ENCODE data around the gene TJP1.

The TJP1 gene

DNA sequence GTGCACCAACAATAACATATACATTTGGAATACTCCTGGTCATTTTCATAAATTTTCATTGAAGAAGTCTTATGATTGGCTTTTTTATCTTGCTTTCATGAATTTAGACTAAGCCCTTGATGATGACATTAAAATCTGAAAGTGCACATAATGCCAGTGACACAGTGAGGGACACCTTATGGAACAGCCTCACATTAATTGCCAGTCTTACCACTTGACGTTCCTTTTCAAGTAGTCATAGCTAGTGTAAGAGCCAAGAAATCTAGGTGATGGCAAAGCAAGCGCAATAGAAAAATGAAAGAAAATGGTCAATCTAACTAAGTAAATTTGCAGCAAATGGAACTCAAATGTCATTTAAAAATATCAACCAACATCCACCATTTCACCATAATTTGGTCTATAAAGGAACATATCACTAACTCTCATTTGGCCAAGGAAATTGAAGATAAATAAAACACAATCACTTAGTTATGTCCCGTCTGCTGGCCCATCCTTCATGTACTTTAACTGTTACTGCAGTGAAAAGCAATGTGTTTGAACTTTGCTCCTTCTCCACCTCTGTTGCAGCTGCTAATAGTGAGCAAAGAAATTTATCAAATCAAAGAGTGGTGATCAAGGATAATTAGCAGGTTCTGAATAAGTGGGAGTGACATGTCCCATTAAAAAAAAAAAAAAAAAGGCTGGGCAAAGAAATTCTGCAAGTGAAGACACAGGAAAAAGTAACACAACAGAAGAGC is 110.0 kb downstream of the TJP1 start:
- no peak for DNase-seq (ENCODE audit: low read depth)
- H3K4me3 ChIP-seq (ENCODE audit: control insufficient read depth, low read depth, low read length) = no peak overlapping the region
- TF ChIP-seq, protein P1, sequence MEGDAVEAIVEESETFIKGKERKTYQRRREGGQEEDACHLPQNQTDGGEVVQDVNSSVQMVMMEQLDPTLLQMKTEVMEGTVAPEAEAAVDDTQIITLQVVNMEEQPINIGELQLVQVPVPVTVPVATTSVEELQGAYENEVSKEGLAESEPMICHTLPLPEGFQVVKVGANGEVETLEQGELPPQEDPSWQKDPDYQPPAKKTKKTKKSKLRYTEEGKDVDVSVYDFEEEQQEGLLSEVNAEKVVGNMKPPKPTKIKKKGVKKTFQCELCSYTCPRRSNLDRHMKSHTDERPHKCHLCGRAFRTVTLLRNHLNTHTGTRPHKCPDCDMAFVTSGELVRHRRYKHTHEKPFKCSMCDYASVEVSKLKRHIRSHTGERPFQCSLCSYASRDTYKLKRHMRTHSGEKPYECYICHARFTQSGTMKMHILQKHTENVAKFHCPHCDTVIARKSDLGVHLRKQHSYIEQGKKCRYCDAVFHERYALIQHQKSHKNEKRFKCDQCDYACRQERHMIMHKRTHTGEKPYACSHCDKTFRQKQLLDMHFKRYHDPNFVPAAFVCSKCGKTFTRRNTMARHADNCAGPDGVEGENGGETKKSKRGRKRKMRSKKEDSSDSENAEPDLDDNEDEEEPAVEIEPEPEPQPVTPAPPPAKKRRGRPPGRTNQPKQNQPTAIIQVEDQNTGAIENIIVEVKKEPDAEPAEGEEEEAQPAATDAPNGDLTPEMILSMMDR (IDR thresholded peaks at IDR 0.05; ENCODE audit: control insufficient read depth, insufficient read depth, low read depth, low read length, missing control alignments) = no peak

DNA sequence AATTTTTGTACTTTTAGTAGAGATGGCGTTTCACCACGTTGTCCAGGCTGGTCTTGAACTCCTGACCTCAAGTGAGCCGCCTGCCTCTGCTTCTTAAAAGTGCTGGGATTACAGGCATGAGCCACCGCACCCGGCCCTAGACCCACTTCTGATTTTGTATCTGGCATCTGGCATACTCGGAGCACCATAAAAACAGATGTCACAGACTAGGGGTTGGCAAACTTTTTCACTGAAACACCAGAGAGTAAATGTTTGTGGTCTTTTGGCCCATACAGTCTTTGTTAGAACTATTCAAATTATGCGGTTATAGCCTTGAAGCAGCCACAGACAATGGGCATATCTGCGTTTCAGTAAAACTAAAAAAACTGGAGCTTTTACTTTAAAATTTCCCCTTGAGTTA is 110.7 kb downstream of the TJP1 start:
- H3K4me3 ChIP-seq (ENCODE audit: control insufficient read depth, low read depth, low read length) = no peak overlapping the region
- DNase-seq (ENCODE audit: low read depth) = no peak
- TF ChIP-seq, protein P1 (IDR thresholded peaks at IDR 0.05; ENCODE audit: control insufficient read depth, insufficient read depth, low read depth, low read length, missing control alignments) = no peak

DNA sequence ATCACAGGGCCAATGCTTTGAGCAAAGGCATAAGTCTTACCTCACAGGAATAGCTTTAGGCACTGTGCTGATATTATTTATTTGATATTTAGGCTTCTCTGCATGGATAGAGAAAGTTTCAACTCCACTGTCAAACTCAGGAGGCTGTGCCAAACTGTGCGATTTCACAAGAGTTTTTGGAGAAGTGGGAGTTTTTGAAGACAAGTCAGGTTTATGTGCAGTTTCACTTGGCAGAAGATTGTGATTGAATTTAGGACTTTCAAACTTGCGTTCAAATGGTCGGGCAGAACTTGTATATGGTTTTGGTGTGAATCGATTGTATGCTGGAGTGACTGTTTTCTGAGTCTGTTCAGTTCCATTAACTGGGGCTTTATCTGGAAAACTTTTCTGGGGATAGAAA is 113.7 kb downstream of the TJP1 start:
- TF ChIP-seq, protein P1 (IDR thresholded peaks at IDR 0.05; ENCODE audit: control insufficient read depth, insufficient read depth, low read depth, low read length, missing control alignments) = no peak
- no peak overlapping the region for H3K4me3 ChIP-seq (ENCODE audit: control insufficient read depth, low read depth, low read length)
- no peak for DNase-seq (ENCODE audit: low read depth)

DNA sequence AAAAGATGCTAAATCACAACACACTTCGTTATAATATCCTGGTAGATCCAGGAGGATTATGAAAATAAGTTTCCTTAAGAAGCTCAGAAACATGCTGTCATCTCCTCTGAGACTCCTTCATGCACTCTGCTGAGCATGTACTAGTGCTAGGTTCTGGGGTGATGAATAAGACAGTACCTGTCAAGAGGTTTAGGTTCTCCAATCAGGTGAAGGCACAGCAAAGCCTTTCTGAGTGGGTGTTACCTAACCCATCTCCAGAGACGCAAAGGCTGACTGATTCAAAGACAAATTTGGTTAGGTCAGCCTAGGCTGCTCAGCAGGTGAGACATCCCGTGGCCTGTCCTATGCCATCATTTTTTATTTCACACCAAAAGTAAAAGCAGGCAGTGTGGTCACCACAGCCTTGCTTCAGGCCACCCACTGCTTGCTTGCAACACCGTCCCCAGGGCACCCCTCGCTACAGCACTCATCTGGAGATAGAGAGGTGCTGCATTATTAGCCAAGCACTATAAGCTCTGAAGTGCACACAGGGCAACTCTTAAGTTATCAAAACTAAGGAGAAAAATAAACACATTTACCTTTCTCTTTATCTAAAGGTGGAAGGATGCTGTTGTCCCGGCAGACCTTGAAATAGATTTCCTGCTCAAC is 117.2 kb downstream of the TJP1 start:
- TF ChIP-seq, protein P1 (IDR thresholded peaks at IDR 0.05; ENCODE audit: control insufficient read depth, insufficient read depth, low read depth, low read length, missing control alignments) = no peak
- no peak for DNase-seq (ENCODE audit: low read depth)
- H3K4me3 ChIP-seq (ENCODE audit: control insufficient read depth, low read depth, low read length) = no peak overlapping the region

DNA sequence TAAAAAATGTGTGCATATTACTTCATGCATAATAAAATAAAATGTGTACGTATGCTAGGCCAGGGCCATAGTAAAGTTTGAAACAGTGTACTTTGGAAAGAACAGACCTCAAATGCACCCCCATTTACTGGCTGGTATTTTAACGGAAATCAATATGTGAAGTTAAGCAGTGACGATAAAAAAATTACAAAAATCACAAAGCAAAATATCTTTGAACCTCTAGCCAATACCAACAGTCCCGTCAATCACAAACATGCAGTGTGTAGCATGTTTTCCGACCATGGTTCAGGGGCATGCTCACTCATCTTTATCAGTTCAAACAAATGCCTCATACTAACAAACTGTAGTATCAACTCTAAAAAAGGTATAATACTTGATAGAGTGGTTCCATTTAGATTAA is 121.1 kb downstream of the TJP1 start:
- no peak overlapping the region for H3K4me3 ChIP-seq (ENCODE audit: control insufficient read depth, low read depth, low read length)
- no peak for DNase-seq (ENCODE audit: low read depth)
- TF ChIP-seq, protein P1 (IDR thresholded peaks at IDR 0.05; ENCODE audit: control insufficient read depth, insufficient read depth, low read depth, low read length, missing control alignments) = no peak

DNA sequence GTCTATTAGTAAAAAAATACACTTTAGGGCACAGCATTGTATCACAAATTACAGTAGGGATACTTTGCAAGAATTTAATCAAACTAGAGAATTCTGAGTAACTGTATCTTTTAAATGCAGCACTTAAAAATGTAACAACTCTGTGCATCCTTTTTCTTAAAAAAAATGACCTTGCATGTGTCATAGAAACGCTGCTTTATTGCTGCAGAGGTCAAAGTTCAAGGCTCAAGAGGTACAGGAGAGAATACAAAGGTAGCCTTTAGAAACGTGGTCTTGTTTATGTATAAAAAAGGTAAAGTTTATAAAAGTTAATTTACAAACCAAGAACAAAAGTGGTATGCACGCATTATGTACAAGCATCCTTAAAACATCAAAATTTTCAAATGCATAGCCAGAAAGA is 122.0 kb downstream of the TJP1 start:
- TF ChIP-seq, protein P1 (IDR thresholded peaks at IDR 0.05; ENCODE audit: control insufficient read depth, insufficient read depth, low read depth, low read length, missing control alignments) = no peak

More for the DNA sequence above, 122.0 kb downstream of the TJP1 start:
- no peak overlapping the region for H3K4me3 ChIP-seq (ENCODE audit: control insufficient read depth, low read depth, low read length)
- DNase-seq (ENCODE audit: low read depth) = no peak

Measured in AG09309 (cell line).